HL-60 (cell line): ENCODE data around the gene LRRC42.
"Not testable (repeated sequence)": the region's sequence is repeated elsewhere in the genome, so short reads cannot be mapped to it uniquely, and the experiment has no call there.

ENCODE experiments used
- DNase-seq, 2 experiments: peaks; one replicate each; pipeline ENCODE4 v3.0.0-alpha.2; 2010 to 2020; ENCODE audit warnings: low read depth in 1 of 2, low spot score in 1 of 2
- H3K27ac ChIP-seq: fragments of 250-450 bp; sonication (Bioruptor Pico); replicated peaks from 2 replicates; pipeline ENCODE4 v1.5.1; 2020; ENCODE audit warnings: mild to moderate bottlenecking, moderate library complexity
- H3K27me3 ChIP-seq: fragments of 250-450 bp; sonication (Bioruptor Pico); 2 replicates; pipeline ENCODE4 v1.5.1; 2021; ENCODE audit warnings: mild to moderate bottlenecking, moderate library complexity; ENCODE audit not compliant: insufficient read depth, poor library complexity, severe bottlenecking
- H3K4me3 ChIP-seq: replicated peaks from 2 replicates; pipeline ENCODE4 v1.5.1; 2011; ENCODE audit warnings: mild to moderate bottlenecking, control low read depth, low read length; ENCODE audit not compliant: insufficient read depth
- GABPA ChIP-seq: IDR thresholded peaks from 2 replicates; pipeline ENCODE4 v1.6.1; 2012; ENCODE audit warnings: low read depth
- POLR2AphosphoS5 ChIP-seq: IDR thresholded peaks from 2 replicates; pipeline ENCODE4 v1.6.1; 2012; ENCODE audit warnings: low read depth
- SPI1 ChIP-seq: IDR thresholded peaks from 2 replicates; pipeline ENCODE4 v1.6.1; 2012; ENCODE audit warnings: low read depth, mild to moderate bottlenecking, borderline replicate concordance
- TF ChIP-seq, protein P1 (sequence below): IDR thresholded peaks from one replicate; pipeline ENCODE4 v1.5.1; 2011; ENCODE audit warnings: low read length, control low read depth, inconsistent platforms; ENCODE audit not compliant: insufficient read depth
- TF ChIP-seq, protein P2 (sequence below): IDR thresholded peaks from 2 replicates; pipeline ENCODE4 v1.6.1; 2012; ENCODE audit warnings: low read depth; ENCODE audit not compliant: insufficient replicate concordance

LRRC42 gene

DNA sequence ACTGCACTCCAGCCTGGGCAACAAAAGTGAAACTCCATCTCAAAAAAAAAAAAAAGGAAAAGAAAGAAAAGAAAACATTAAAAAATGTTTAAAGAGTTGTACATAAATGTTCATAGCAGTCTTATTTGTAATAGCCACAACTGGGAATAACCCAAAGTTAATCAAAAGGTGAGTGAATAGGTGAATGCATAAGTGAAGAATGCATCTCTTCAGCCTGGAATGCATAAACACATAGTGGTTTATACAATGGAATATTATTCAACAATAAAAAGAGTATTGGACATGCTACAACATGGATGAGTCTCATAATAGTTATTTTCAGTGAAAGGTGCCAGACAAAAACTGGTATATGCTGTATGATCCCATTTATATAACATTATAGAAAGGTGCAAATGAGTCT, 53.8 kb downstream of the LRRC42 start:
- Histone ChIP-seq H3K27ac (no peak overlapping the region), H3K4me3 (no peak overlapping the region), H3K27me3 (no peaks in the 10 kb centered on the region)
- TF ChIP-seq, protein P1, sequence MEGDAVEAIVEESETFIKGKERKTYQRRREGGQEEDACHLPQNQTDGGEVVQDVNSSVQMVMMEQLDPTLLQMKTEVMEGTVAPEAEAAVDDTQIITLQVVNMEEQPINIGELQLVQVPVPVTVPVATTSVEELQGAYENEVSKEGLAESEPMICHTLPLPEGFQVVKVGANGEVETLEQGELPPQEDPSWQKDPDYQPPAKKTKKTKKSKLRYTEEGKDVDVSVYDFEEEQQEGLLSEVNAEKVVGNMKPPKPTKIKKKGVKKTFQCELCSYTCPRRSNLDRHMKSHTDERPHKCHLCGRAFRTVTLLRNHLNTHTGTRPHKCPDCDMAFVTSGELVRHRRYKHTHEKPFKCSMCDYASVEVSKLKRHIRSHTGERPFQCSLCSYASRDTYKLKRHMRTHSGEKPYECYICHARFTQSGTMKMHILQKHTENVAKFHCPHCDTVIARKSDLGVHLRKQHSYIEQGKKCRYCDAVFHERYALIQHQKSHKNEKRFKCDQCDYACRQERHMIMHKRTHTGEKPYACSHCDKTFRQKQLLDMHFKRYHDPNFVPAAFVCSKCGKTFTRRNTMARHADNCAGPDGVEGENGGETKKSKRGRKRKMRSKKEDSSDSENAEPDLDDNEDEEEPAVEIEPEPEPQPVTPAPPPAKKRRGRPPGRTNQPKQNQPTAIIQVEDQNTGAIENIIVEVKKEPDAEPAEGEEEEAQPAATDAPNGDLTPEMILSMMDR, result no peak
- DNase-seq, result no peak

DNA sequence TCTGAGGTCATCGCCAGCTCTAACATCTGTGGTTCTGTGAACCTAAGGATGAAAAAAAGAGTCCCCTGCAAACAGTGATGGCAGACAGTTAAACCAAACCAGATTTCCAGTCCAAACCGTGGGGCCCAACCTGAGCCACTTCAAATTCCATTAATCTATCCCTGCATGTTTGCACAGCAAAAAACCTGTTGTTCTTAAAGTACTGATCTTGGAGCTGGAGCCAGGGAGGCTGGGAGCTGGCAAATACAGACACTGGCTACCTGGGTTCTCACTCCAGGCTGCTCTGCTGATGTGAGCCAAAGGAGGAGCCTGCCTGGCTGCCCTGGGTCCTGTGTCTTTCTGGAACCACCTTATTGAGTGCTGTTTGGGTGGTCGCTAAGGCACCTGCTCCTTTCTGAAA, 55.4 kb downstream of the LRRC42 start:
- no peak overlapping the region for H3K27ac ChIP-seq
- no peak for DNase-seq
- TF ChIP-seq POLR2AphosphoS5 (no peak), SPI1 (no peak), GABPA (no peak)
- TF ChIP-seq, protein P1, result no peak
- TF ChIP-seq, protein P2, sequence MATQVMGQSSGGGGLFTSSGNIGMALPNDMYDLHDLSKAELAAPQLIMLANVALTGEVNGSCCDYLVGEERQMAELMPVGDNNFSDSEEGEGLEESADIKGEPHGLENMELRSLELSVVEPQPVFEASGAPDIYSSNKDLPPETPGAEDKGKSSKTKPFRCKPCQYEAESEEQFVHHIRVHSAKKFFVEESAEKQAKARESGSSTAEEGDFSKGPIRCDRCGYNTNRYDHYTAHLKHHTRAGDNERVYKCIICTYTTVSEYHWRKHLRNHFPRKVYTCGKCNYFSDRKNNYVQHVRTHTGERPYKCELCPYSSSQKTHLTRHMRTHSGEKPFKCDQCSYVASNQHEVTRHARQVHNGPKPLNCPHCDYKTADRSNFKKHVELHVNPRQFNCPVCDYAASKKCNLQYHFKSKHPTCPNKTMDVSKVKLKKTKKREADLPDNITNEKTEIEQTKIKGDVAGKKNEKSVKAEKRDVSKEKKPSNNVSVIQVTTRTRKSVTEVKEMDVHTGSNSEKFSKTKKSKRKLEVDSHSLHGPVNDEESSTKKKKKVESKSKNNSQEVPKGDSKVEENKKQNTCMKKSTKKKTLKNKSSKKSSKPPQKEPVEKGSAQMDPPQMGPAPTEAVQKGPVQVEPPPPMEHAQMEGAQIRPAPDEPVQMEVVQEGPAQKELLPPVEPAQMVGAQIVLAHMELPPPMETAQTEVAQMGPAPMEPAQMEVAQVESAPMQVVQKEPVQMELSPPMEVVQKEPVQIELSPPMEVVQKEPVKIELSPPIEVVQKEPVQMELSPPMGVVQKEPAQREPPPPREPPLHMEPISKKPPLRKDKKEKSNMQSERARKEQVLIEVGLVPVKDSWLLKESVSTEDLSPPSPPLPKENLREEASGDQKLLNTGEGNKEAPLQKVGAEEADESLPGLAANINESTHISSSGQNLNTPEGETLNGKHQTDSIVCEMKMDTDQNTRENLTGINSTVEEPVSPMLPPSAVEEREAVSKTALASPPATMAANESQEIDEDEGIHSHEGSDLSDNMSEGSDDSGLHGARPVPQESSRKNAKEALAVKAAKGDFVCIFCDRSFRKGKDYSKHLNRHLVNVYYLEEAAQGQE, result no peak
- no peaks in the 10 kb centered on the region for H3K27me3 ChIP-seq
- no peak overlapping the region for H3K4me3 ChIP-seq

DNA sequence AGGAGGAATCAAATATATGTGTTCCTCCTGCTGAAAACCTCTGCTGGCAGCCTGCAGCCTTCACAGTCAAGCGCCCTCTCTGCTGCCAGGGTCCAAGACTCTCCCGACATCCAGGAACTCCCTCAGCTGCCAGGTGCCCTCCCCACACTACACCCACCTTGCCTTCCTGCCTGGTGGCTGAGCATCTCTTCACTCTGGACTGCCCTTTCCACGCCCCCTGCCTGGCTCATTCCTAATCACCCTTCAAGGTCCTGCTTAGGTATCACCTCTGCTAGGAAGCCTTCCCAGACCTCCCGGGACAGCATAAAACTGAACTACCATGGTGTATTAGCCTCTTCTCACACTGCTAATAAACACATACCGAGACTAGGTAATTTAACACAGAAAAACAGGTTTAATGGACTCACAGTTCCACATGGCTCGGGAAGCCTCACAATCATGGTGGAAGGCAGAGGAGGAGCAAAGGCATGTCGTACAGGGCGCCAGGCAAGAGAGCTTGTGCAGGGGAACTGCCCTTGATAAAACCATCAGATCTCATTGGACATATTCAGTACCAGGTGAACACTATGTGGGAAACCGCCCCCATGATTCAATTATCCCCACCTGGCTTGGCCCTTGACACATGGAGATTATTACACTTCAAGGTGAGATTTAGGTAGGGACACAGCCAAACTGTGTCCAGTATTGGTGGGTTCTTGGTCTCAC, 56.5 kb downstream of the LRRC42 start:
- H3K4me3 ChIP-seq, result no peak overlapping the region
- TF ChIP-seq POLR2AphosphoS5 (no peak), GABPA (no peak)
- TF ChIP-seq, protein P1, result no peak
- DNase-seq, result no peak
- no peak overlapping the region for H3K27ac ChIP-seq
- no peaks in the 10 kb centered on the region for H3K27me3 ChIP-seq

DNA sequence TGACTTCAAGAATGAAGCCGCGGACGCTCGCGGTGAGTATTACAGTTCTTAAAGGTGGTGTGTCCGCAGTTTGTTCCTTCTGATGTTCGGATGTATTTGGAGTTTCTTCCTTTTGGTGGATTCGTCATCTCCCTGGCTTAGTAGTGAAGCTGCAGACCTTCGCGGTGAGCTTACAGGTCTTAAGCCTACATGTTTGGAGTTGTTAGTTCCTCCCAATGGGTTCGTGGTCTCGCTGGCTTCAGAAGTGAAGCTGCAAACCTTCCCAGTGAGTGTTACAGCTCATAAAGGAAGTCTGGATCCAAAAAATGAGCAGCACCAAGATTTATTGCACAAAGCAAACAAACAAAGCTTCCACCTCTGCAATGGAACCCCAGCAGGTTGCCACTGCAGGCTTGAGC, 57.1 kb downstream of the LRRC42 start:
- Histone ChIP-seq H3K4me3 (no peak overlapping the region), H3K27ac (no peak overlapping the region), H3K27me3 (no peaks in the 10 kb centered on the region)
- DNase-seq, result no peak
- TF ChIP-seq, protein P1, result no peak
- TF ChIP-seq GABPA (no peak), POLR2AphosphoS5 (no peak), SPI1 (no peak)
- TF ChIP-seq, protein P2, result no peak

DNA sequence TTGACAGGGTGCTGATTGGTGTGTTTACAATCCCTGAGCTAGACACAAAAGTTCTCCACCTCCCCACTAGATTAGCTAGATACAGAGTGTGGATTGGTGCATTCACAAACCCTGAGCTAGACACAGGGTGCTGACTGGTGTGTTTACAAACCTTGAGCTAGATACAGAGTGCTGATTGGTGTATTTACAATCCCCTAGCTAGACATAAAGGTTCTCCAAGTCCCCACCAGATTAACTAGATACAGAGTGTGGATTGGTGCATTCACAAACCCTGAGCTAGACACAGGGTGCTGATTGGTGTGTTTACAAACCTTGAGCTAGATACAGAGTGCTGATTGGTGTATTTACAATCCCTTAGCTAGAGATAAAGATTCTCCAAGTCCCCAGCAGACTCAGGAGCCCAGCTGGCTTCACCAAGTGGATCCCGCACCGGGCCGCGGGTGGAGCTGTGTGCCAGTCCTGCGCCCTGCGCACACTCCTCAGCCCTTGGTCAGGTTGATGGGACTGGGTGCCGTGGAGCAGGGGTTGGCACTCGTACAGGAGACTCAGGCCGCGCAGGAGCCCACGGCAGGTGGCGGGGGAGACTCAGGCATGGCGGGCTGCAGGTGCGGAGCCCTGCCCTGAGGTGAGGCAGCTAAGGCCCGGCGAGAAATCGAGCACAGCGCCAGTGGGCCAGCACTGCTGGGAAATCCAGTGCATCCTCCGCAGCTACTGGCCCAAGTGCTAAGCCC, 57.8 kb downstream of the LRRC42 start:
- not testable (repeated sequence) for H3K4me3 ChIP-seq, DNase-seq

More for the DNA sequence above, 57.8 kb downstream of the LRRC42 start:
- H3K27ac ChIP-seq, H3K27me3 ChIP-seq: not testable (repeated sequence)
